Endometrium (tissue), 2 donors: ENCODE measurements around the gene ABR.

Experiments
- FAIRE-seq: peaks from 2 replicates; lab custom pipeline; 2012; peaks lifted over from hg19 to GRCh38; lab: Jason Lieb, UNC
- donor health status: control.
- donor health status: control.

Gene ABR

GRCh38 chr17:958712-959451, 220.9 kb downstream of the ABR start:
- no peak for FAIRE-seq

DNA sequence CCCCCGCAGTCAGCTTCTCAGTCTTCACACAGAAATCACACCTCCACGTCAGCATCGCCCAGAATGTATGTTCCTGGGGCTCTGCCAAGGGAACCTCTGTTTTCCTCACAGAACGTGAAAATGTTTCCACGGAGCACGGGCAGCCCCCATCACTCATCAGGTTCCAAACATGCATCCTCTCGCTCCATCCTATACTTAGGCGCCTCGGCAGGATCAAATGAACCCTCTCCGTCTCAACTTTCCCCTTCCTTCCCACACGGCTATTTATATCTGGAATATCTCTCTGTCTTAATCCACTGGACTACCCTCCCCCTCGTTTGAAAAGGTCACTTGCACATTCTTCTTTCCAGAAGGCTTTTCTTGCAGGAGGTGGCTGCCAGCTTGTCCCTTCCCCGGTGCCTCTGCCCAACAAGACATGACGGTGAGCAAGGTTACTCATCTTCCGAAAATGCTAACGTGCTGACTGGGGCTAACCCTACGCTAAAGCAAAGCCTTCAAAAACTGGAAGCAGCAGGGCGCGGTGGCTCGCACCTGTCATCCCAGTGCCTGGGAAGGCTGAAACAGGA, 221.8 kb downstream of the ABR start:
- no peak for FAIRE-seq

DNA sequence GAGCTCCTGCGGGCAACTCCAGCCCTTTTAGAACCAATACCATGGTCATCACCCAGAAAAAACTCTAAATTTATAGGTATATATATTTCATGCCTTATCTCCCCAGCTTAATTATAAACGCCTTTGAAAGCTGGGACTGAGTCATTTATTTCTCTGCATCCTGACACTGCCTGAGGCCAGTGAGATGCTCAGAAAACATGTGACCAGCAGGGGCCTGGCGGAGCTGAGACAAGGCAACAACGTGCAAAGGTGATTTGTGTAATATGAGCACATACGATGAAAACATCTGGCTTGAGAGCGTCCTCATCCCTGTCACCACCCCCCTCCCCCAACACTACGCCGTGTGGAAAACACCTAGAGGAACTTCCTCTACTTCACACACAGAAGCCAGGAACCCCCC, 222.9 kb downstream of the ABR start:
- FAIRE-seq = no peak

- no peak for FAIRE-seq
Observed at GRCh38 chr17:954431-955164, 225.2 kb downstream of the ABR start.

GRCh38 chr17:953767-954166, 226.0 kb downstream of the ABR start:
- no peak for FAIRE-seq
